Measurements from ENCODE around the gene SLC44A1.

Gene SLC44A1

GRCh38 chr9:105273731-105274130, 29.3 kb downstream of the SLC44A1 start:
- no peak for DNase-seq (ENCODE audit: low read depth)

DNA sequence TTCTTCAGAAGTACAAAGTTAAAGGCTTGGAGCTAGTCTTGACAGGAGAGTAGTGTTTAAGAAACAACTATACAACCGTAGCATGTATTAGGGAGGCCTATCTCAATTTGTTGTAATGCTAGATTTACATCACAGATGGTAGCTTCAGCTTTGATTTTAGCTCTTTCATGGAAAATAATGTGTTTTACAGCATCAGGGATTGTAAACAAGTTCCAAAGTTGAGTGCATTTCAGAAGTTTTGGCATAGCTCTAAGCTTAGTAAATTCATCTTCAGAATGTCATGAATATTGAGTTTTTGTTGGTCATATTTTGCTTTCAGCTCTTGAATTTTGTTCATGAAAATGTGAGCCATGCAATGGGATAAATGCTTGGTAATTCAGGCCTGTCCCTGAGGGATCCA, 30.7 kb downstream of the SLC44A1 start:
- no peak for DNase-seq (ENCODE audit: low read depth)

GRCh38 chr9:105275938-105276337, 31.5 kb downstream of the SLC44A1 start:
- DNase-seq (ENCODE audit: low read depth), result no peak

GRCh38 chr9:105278751-105279150, 34.3 kb downstream of the SLC44A1 start:
- no peak for DNase-seq (ENCODE audit: low read depth)

DNA sequence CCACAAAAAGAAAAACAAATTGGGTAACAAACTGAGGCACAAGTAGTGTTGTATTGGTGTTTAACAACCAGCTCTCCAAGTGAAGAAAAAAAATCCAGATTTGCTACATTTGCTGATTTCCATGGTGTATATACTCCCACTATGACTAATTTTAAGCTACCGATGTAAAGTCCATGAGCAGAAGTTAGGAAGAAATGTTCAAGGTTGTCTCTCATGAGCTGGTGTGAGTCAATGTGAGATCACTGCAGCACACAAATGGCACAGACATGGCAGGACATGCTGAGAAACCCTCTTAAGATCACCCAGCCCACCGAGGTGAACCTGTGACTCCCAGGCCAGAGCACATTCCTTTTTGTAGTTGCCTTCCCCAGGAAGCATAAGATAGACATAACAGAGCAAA, 36.2 kb downstream of the SLC44A1 start:
- DNase-seq (ENCODE audit: low read depth), result no peak

- DNase-seq (ENCODE audit: low read depth), result no peak
Observed at GRCh38 chr9:105281272-105281671, 36.8 kb downstream of the SLC44A1 start.

- no peak for DNase-seq (ENCODE audit: low read depth)
Observed at GRCh38 chr9:105281926-105282325, 37.5 kb downstream of the SLC44A1 start.

DNA sequence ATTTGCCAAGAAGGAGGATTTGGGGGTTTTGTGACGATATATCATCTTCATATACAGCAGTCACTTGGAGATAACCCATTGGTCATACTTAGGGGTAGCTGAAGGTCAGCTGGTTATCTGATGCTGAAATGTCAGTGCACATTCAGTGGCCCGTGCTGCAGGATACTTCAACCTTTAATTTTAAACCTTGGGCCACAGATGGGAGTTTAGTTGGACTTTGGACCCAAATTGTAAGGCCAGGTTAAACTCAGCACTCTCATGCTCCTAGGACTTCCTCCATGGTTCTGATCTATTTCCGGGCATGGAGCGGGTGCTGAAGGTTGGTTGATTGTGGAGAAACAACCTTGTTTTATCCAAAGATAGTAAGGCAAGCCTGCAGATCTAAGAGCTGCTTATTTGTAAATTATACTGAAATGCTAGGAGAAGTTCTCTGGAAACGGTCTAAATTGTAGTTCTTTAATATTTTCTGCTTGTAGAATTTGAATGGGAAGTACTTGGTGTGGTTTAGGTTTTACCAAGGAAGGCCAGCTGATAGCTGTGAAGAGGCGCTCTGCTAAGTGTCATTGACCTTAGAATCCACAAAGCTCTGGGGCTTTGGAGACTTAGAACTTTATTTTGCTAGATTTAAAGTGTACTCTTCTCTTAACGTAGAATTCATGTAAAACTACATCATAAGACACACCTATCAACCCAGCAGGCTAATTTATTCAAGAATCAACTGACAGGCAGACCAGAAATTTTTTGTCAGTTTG, 38.6 kb downstream of the SLC44A1 start:
- DNase-seq (ENCODE audit: low read depth), result no peak

DNA sequence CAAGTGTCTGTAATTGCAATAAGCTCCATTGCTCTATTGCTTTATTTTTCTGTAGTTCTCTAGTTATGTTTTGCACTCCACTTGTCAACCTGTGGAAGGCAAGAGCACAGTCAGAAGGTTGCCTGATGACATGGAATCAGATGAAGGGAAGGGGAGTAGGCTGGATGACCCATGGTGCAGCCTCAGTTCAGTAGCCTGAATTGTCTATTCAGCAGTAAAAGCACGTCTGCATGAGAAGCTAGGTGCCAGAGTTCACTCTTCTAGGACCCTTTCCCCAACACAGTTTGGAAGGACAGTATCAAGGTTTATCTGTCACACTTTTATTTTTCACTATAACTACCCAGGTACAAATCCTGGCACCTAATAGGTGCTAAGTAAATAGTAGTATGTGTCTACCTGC, 39.3 kb downstream of the SLC44A1 start:
- DNase-seq (ENCODE audit: low read depth), result no peak

DNA sequence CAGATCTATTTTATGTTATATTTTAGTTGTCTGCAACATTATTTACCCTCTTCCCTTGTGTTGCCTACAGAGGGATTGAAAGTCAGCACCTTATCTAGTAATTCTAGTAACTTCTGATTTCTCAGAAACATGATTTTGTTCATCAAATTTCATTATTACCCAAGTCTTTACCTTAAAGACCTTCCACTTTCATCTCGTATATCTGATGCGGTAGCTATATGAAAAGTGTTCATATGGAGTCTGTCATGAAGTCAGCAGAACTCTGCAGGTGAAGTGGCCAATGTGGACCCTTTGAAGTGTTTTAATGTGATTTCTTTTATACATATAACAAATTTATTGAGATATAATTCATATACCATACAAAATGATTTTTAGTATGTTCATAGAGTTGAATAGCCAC, 40.0 kb downstream of the SLC44A1 start:
- no peak for DNase-seq (ENCODE audit: low read depth)

GRCh38 chr9:105286098-105286497, 41.6 kb downstream of the SLC44A1 start:
- DNase-seq (ENCODE audit: low read depth), result no peak

GRCh38 chr9:105289305-105289704, 44.9 kb downstream of the SLC44A1 start:
- DNase-seq (ENCODE audit: low read depth), result no peak

- DNase-seq (ENCODE audit: low read depth), result no peak
Observed at GRCh38 chr9:105290418-105290817, 46.0 kb downstream of the SLC44A1 start.

- DNase-seq (ENCODE audit: low read depth), result no peak
Observed at GRCh38 chr9:105290954-105291353, 46.5 kb downstream of the SLC44A1 start.

DNA sequence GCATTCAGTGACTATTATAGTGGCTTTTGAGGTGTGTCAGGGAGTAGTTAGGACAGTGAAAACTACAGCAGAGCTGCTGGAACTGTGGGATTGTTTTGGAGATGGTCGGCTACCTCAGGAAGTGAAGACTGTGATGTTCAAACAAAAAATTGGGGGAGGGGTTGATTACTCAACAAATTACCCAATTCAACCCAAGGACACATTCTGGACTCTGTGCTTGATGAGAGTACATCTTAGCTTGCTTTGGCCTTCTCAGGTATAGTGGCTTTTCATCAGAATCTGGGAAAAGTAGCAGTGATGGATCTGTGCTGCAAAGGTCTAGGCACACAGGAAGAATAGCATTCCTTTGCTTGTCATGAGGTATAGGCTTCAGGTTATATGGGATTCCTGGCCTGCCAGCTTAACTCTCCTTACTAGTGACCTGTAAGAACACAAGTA, 47.0 kb downstream of the SLC44A1 start:
- no peak for DNase-seq (ENCODE audit: low read depth)

GRCh38 chr9:105291938-105292337, 47.5 kb downstream of the SLC44A1 start:
- no peak for DNase-seq (ENCODE audit: low read depth)

DNA sequence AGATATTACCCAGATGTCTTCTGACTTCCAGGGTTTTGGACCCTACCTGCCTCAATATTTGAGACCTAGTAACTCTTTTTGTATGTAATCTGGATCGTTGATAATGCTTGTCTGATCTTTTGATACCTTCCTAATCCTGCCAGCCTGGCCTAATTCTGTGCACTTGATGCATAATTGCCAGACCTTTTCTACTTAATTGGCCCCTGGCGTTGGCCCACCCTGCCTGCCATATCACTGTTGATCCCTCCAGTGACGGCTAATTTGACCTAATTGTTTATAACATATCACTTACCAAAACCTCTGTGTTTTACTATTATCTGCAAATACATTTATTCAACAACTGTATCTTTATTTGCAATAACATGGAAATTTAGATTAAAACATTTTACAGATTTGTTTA, 49.0 kb downstream of the SLC44A1 start:
- no peak for DNase-seq (ENCODE audit: low read depth)

DNA sequence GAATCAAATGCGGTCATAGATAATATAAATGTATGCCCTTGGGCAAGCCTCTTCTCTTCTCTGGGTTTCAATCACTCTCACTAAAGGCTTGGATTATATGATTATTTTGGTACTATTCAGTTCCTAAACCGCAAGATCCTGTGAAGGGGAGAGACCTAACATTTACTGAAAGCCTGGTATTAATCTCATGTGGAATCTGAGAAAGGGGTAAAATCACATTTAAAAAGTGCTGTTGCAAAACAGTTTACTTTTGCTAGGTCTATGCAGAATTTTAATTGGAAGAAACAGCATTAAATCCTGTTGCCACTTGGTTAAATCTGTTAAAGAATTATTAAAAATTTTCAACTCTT, 50.7 kb downstream of the SLC44A1 start:
- DNase-seq (ENCODE audit: low read depth), result no peak

DNA sequence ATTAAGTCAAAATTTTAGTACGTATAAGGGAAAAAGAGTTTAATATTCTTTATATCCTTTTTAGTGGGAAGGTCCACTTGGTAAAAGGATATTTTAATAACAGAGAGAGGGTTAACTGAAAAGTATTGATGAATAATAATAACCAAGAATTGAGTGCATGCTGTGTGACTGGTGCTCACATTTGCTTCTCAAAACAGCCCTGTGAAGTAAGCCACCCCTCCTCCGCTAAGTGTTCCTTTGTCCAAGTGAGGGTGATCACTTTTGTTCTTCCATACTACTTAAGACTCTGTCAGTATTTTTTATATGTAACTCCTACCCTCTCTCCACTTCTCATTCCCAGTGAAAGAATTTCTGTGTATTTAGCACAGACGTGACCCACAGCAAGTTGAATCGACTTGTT, 51.5 kb downstream of the SLC44A1 start:
- DNase-seq (ENCODE audit: low read depth), result no peak

DNA sequence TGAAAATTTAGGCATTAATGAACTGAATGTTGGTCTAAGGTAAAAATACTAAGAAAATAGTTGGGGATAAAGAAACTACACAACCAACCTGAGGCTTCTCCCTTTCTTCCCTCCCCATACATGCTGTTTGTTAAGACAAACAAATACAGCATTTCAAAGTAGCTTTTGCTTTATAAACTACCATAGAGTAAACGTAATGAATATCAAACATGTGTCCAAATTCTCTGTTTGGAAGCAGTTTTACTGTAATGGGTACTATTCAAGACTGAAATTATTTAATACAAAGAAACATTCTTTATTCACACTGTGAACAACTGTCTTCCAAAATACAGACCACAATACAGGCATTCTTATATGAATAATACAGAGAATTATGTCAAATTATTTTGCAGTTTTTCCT, 52.0 kb downstream of the SLC44A1 start:
- no peak for DNase-seq (ENCODE audit: low read depth)

DNA sequence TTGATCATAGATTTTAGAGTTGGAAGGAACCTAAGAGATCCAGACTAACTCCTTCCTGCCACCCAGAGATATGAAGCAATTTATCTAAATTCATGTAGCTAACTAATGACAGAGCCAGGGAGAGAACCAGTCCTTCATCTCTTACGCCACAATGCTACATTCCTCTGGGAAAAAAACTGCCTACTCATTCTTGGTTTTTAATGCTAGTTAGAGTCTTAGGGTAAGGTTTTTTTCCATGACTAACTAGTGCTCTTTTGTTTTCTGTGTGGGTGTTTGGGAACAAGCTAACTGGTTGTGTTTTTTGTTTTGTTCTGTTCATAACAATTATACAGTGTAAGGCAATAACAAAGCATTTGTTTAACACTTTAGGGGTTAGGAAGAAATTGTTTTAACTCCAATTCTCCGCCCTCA, 52.4 kb downstream of the SLC44A1 start:
- DNase-seq (ENCODE audit: low read depth), result no peak

- no peak for DNase-seq (ENCODE audit: low read depth)
Observed at GRCh38 chr9:105297442-105298075, 53.1 kb downstream of the SLC44A1 start.

DNA sequence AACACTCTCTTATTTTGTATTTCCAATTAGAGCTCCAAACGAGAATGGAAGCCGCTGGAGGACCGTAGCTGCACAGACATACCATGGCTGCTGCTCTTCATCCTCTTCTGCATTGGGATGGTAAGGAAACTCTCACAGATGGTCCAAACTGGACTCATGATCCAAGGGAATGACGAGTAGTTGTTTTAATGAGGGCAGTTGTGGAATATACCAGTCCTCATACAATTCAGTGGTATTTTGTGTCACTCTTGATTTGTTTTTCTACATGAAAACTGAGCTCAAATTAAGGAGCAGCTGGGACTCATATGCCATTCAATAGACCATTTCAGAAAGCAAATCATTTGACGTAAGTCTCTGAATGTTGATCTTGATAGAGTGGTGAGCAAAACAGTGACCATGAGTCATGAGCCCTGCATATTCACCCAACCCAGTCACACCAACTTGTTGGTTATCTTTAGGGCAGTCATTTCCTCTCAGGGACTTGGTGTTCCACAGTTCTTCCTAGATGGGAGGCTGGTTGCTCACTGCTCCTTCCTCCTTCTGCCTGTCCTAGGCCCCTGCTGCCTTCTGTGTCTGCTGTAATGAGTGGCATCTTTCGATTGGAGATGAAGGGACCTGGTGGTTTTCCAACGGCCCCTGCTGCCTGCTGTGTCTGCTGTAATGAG, 54.9 kb downstream of the SLC44A1 start:
- peak; percentile 4 for DNase-seq (ENCODE audit: low read depth)

Measured in activated T-cell treated with anti-CD3 and anti-CD28 coated beads for 48 hours (primary cell).